Fibroblast of lung (primary cell): ENCODE results near the gene GPRC6A. TPM values are rescaled to one million over a fixed set of nuclear protein-coding genes. Genes with fewer than 3 reads are reported as not detected.
"Not testable (repeated sequence)": the region's sequence is repeated elsewhere in the genome, so short reads cannot be mapped to it uniquely, and the experiment has no call there.

ENCODE experiments used
- DNase-seq, 2 donors: peaks; one replicate each; pipeline versions ENCODE4 v3.0.0 to v3.0.0-alpha.2; 2010; ENCODE audit warnings: low read depth in 2 of 2
- H2AFZ ChIP-seq: 2 replicates; pipeline ENCODE4 v1.5.1; 2012; ENCODE audit warnings: low read length, control low read depth, inconsistent platforms
- H3K27ac ChIP-seq: 2 replicates; pipeline ENCODE4 v1.5.1; 2011; ENCODE audit warnings: low read length, control low read depth; ENCODE audit not compliant: insufficient read depth
- H3K27me3 ChIP-seq: 2 replicates; pipeline ENCODE4 v1.5.1; 2011; ENCODE audit warnings: mild to moderate bottlenecking, low read length; ENCODE audit not compliant: control insufficient read depth, insufficient read depth
- H3K36me3 ChIP-seq: 2 replicates; pipeline ENCODE4 v1.5.1; 2011; ENCODE audit warnings: low read length; ENCODE audit not compliant: control insufficient read depth, insufficient read depth
- H3K4me1 ChIP-seq: 2 replicates; pipeline ENCODE4 v1.5.1; 2011; ENCODE audit warnings: low read length; ENCODE audit not compliant: control insufficient read depth, insufficient read depth; ENCODE audit errors: extremely low read depth
- H3K4me2 ChIP-seq: 2 replicates; pipeline ENCODE4 v1.5.1; 2011; ENCODE audit warnings: low read length, control low read depth; ENCODE audit not compliant: insufficient read depth; ENCODE audit errors: extremely low read depth
- H3K4me3 ChIP-seq, 4 experiments: fragments of 200-600 bp in 1 of 4; sonication (generic) in 1 of 4; replicated peaks in 1 of 4; 2 replicates each; pipeline ENCODE4 v1.5.1; 2011 to 2016; ENCODE audit warnings: low read length in 4 of 4, low read depth in 3 of 4, mild to moderate bottlenecking in 3 of 4, control low read depth in 2 of 4, inconsistent platforms in 1 of 4, mixed read lengths in 1 of 4; ENCODE audit not compliant: insufficient read depth in 1 of 4; ENCODE audit errors: control extremely low read depth in 1 of 4
- H3K79me2 ChIP-seq: 2 replicates; pipeline ENCODE4 v1.5.1; 2012; ENCODE audit warnings: mild to moderate bottlenecking, low read length, inconsistent platforms; ENCODE audit not compliant: control insufficient read depth, insufficient read depth
- H3K9ac ChIP-seq: 2 replicates; pipeline ENCODE4 v1.5.1; 2011; ENCODE audit warnings: mild to moderate bottlenecking, low read length, control low read depth; ENCODE audit not compliant: insufficient read depth
- H3K9me3 ChIP-seq: 2 replicates; pipeline ENCODE4 v1.5.1; 2012; ENCODE audit warnings: low read depth, low read length; ENCODE audit not compliant: control insufficient read depth, insufficient read depth
- H4K20me1 ChIP-seq: 2 replicates; pipeline ENCODE4 v1.5.1; 2011; ENCODE audit warnings: low read length; ENCODE audit not compliant: control insufficient read depth, insufficient read depth; ENCODE audit errors: extremely low read depth
- CTCF ChIP-seq, 2 donors: IDR thresholded peaks in 1 of 2; conservative IDR thresholded peaks in 1 of 2; 1 replicate in 1 of 2; 2 replicates in 1 of 2; pipeline ENCODE4 v1.5.1; 2011 to 2012; ENCODE audit warnings: low read length in 2 of 2, control low read depth in 1 of 2, inconsistent platforms in 1 of 2, low read depth in 1 of 2, mild to moderate bottlenecking in 1 of 2
- EZH2 ChIP-seq: IDR thresholded peaks from 2 replicates; pipeline ENCODE4 v1.5.1; 2012; ENCODE audit warnings: low read length, control low read depth, mild to moderate bottlenecking; ENCODE audit errors: missing control alignments
- polyA plus RNA-seq, 2 donors: library from polyadenylated mRNA; depleted of rRNA in 1 of 2; stranded (reverse) in 1 of 2; unstranded in 1 of 2; fragments of >200 nt; gene quantifications; 2 replicates each; pipeline ENCODE4 v1.2.1, GENCODE V29; 2011 to 2012; ENCODE audit warnings: missing spikeins in 1 of 2
- total RNA-seq: library from RNA; depleted of rRNA; stranded (reverse); fragments of >200 nt; gene quantifications from 2 replicates; pipeline ENCODE4 v1.2.1, GENCODE V29; 2014

The GPRC6A gene
- total and polyA plus RNA-seq, 2 donors (not counting 1 experiment from before 2014, with no cell fraction given) = not detected

GRCh38 chr6:116827561-116828240 lies 1.2 kb downstream of the GPRC6A start:
- Histone ChIP-seq H4K20me1 (no peaks in the 10 kb centered on the region), H3K9me3 (no peaks in the 10 kb centered on the region), H3K27ac (no peak overlapping the region), H3K27me3 (no peaks in the 10 kb centered on the region), H3K4me1 (no peaks in the 10 kb centered on the region), H3K9ac (no peak overlapping the region), H3K36me3 (no peaks in the 10 kb centered on the region), H2AFZ (no peak overlapping the region), H3K4me3 (no peak overlapping the region), H3K79me2 (no peaks in the 10 kb centered on the region), H3K4me2 (no peak overlapping the region)
- DNase-seq = no peak
- no peak for TF ChIP-seq EZH2
- TF ChIP-seq CTCF (conservative IDR thresholded peaks at IDR 0.05 in 1 of 2, IDR thresholded peaks at IDR 0.05 in 1 of 2; ENCODE audit: low read depth in 1 of 2, low read length in 2 of 2) = no peak

- not testable (repeated sequence) for H3K9me3 ChIP-seq, H3K4me3 ChIP-seq, DNase-seq, H3K79me2 ChIP-seq, H3K27ac ChIP-seq, H3K9ac ChIP-seq, H3K4me1 ChIP-seq, H3K36me3 ChIP-seq, H3K27me3 ChIP-seq, H2AFZ ChIP-seq, H4K20me1 ChIP-seq, H3K4me2 ChIP-seq
These were observed 12.5 kb downstream of the GPRC6A start for GRCh38 chr6:116816336-116816735.

GRCh38 chr6:116812051-116812650 lies 16.7 kb downstream of the GPRC6A start:
- TF ChIP-seq CTCF (conservative IDR thresholded peaks at IDR 0.05 in 1 of 2, IDR thresholded peaks at IDR 0.05 in 1 of 2; ENCODE audit: low read depth in 1 of 2, low read length in 2 of 2) (no peak), EZH2 (no peak)
- H3K27ac ChIP-seq = no peak overlapping the region
- no peak overlapping the region for H2AFZ ChIP-seq
- no peaks in the 10 kb centered on the region for H3K36me3 ChIP-seq
- H3K79me2 ChIP-seq = no peaks in the 10 kb centered on the region
- no peak overlapping the region for H3K4me3 ChIP-seq
- H3K4me2 ChIP-seq = no peak overlapping the region
- no peaks in the 10 kb centered on the region for H3K4me1 ChIP-seq
- no peak overlapping the region for H3K9ac ChIP-seq
- H3K9me3 ChIP-seq = no peaks in the 10 kb centered on the region
- no peak for DNase-seq
- H4K20me1 ChIP-seq = no peaks in the 10 kb centered on the region
- H3K27me3 ChIP-seq = no peaks in the 10 kb centered on the region
